GM12865 (cell line): ENCODE data around the gene ZNF598.
A peak's percentile ranks its signal among the peaks of the same experiment; 100 is the strongest.

Experiments
- DNase-seq: peaks from one replicate; pipeline ENCODE4 v3.0.0; 2010; ENCODE audit warnings: low read depth
- H3K4me3 ChIP-seq: 2 replicates; pipeline ENCODE4 v1.5.1; 2011; ENCODE audit warnings: mild to moderate bottlenecking, low read depth, low read length, control low read depth
- CTCF ChIP-seq: IDR thresholded peaks from 2 replicates; pipeline ENCODE4 v1.5.1; 2011; ENCODE audit warnings: low read length, control low read depth, low read depth, inconsistent platforms; ENCODE audit not compliant: insufficient read depth; ENCODE audit errors: missing control alignments

The ZNF598 gene

GRCh38 chr16:2009164-2009711 is 383 bp downstream of the ZNF598 start:
- no peak for DNase-seq
- no peak for TF ChIP-seq CTCF
- H3K4me3 ChIP-seq: peak overlapping the region; percentile 81

GRCh38 chr16:2008631-2009163 is 924 bp downstream of the ZNF598 start:
- TF ChIP-seq CTCF: no peak
- H3K4me3 ChIP-seq: peak overlapping the region; percentile 81
- DNase-seq: peak; percentile 47

GRCh38 chr16:2008009-2008526 is 1.6 kb downstream of the ZNF598 start:
- peak overlapping the region; percentile 81 for H3K4me3 ChIP-seq
- peak; percentile 56 for DNase-seq
- TF ChIP-seq CTCF: no peak

- H3K4me3 ChIP-seq: peak overlapping the region; percentile 81
- TF ChIP-seq CTCF: no peak
- no peak for DNase-seq
Observed at GRCh38 chr16:2007081-2007836, 2.4 kb downstream of the ZNF598 start.

- no peak for DNase-seq
- H3K4me3 ChIP-seq: no peak overlapping the region
- no peak for TF ChIP-seq CTCF
Observed at GRCh38 chr16:2006317-2006716, 3.3 kb downstream of the ZNF598 start.

- no peak for TF ChIP-seq CTCF
- no peak overlapping the region for H3K4me3 ChIP-seq
- DNase-seq: no peak
Observed at GRCh38 chr16:2005646-2006045, 4.0 kb downstream of the ZNF598 start.
